Esophagus mucosa (tissue), 1 donor: Measurements from ENCODE around the gene TRPM4. TPM values are rescaled to one million over a fixed set of nuclear protein-coding genes. Genes with fewer than 3 reads are reported as not detected.
"Not testable (repeated sequence)": the region's sequence is repeated elsewhere in the genome, so short reads cannot be mapped to it uniquely, and the experiment has no call there.

Experiments
- ATAC-seq: fragments of 200-7000 bp; cut with Tn5 transposase; one replicate; pipeline ENCODE4 v1.9.1; 2020
- total RNA-seq: library from RNA; stranded (reverse); gene quantifications from one replicate; pipeline ENCODE4 v1.2.4, GENCODE V29; 2023
- donor health status: DM: yes; HTN: yes; CAD: no.

Gene TRPM4
- total RNA-seq, 1 donor from 2014 or later = 12.1 TPM

DNA sequence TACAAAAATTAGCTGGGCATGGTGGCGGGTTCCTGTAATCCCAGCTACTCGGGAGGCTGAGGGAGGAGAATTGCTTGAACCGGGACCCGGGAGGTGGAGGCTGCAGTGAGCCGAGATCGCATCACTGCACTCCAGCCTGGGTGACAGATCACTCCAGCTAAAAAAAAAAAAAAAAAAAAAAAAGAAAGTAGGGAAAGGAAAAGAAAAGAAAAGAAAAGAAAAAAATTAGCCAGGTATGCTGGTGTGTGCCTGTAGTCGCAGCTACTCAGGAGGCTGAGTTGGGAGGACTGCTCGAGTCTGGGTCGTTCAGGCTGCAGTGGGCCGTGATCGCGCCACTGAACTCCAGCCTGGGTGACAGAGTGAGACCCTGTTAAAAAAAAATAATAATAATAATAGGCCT lies 30.4 kb upstream of the TRPM4 start:
- ATAC-seq = not testable (repeated sequence)

DNA sequence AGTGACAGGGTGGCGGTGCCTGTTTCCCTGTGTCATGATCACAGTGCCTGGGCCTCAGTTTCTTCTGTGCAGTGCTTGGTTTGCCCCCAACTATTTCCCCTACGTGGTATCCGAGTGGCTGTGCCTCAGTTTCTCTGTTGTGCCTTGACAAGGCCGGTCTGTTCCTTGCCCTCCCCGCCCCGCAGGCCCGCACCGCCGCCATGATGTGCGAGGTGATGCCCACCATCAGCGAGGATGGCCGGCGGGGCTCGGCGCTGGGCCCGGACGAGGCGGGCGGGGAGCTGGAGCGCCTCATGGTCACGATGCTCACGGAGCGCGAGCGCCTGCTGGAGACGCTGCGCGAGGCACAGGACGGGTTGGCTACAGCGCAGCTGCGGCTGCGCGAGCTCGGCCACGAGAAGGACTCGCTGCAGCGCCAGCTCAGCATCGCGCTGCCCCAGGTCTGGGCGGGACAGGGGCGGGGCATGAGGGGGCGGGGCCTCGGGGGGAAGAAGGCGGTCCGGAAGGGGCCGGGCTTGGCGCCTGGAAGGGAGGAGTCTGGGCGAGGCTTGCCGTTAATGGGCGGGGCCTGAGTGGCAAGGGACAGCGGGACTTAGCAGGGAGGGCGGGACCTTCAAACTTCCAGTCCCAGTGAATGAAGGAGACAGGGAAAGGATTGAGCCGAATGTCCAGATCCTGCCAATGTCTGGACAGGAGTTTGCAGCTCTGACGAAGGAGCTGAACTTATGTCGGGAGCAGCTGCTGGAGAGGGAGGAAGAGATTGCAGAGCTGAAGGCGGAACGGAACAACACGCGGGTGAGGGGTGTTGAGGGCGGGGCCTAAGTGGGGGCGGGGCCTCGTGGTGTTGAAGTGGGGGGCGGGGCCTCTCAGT lies 29.7 kb upstream of the TRPM4 start:
- peak; percentile 92 for ATAC-seq

DNA sequence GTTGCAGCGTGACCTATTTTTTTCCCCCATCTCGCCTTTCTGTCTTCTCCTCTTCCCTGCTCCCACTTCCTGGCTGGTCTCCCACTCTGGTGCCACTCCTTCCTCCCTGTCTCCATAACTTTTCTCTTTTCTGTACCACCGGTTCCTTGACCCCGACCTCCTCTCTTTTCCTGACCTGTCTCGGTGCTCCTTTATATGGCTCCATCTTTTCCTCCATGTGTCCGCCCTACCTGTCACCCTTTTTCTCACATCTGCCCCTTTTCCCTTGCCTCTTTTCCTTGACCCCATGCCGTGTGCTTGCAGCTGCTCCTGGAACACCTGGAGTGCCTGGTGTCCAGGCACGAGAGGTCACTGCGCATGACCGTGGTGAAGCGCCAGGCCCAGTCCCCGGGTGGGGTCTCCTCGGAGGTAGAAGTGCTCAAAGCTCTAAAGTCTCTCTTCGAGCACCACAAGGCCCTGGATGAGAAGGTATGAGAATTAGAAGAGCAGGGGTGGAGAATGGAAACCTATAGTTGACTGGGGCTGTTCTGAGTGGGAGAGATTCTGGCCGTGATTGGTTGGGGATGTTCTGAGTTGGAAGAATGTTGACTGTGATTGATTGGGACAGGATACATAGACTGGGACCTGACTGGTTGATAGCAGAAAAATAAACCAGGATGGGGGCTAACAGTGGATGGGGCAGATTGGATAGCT lies 28.9 kb upstream of the TRPM4 start:
- no peak for ATAC-seq

GRCh38 chr19:49129238-49129583 lies 28.4 kb upstream of the TRPM4 start:
- ATAC-seq = no peak

DNA sequence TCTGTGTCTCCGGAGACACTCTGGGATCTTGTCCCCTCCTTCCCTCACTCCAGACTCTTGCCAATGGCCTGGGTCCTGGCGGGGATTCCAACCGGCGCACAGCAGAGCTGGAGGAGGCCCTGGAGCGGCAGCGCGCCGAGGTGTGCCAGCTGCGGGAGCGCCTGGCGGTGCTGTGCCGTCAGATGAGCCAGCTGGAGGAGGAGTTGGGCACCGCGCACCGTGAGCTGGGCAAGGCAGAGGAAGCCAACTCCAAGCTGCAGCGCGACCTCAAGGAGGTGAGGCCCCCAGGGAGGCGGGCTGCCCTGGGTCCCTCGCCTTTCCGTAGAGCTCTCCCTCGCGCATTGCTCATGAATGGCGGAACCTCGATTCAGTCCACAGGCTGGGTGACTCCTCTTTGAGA lies 27.3 kb upstream of the TRPM4 start:
- no peak for ATAC-seq

- ATAC-seq = peak; percentile 2
Observed at GRCh38 chr19:49132974-49133609, 24.5 kb upstream of the TRPM4 start.

GRCh38 chr19:49133621-49134454 lies 23.8 kb upstream of the TRPM4 start:
- ATAC-seq = peak; percentile 57

- ATAC-seq = no peak
Observed at GRCh38 chr19:49135686-49136085, 21.9 kb upstream of the TRPM4 start.

DNA sequence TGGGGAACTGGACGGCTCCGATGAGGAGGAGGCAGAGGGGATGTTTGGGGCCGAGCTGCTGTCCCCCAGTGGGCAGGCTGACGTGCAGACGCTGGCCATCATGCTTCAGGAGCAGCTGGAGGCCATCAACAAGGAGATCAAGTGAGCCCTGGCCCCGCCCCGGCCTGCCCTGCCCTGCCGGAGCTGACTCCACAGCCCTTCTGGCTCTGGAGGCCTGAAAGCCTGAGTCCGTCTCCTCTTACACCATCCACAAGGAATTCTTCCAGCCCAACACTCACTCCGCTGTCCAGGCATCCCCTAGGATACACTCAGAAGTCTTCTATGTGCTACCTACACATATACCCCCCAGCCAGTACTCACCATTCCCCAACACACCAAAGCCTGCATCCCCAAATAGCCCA lies 20.8 kb upstream of the TRPM4 start:
- ATAC-seq = no peak

GRCh38 chr19:49140951-49141350 lies 16.6 kb upstream of the TRPM4 start:
- no peak for ATAC-seq

DNA sequence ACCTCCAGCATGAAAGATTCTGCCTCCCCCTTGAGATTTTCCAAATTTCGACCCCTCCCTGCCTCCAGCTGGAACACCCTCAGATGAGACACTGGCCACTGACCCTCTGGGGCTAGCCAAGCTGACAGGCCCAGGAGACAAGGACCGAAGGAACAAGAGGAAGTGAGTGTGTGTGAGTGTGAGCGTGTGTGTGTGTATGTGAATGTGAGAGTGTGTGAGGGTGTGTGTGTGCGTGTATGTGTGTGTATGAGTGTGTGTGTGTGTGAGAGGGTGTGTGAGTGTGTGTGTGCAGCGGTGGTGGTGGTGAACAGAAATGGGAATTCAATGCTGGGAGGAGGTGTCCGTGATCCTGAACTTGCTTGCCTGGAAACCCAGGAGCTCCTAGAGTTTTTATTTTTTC lies 16.2 kb upstream of the TRPM4 start:
- ATAC-seq = no peak

GRCh38 chr19:49142866-49143335 lies 14.7 kb upstream of the TRPM4 start:
- peak; percentile 71 for ATAC-seq

- ATAC-seq = peak; percentile 14
Observed at GRCh38 chr19:49145573-49146407, 11.8 kb upstream of the TRPM4 start.

GRCh38 chr19:49146408-49146770 lies 11.2 kb upstream of the TRPM4 start:
- not testable (repeated sequence) for ATAC-seq

- no peak for ATAC-seq
Observed at GRCh38 chr19:49148044-49148682, 9.4 kb upstream of the TRPM4 start.

DNA sequence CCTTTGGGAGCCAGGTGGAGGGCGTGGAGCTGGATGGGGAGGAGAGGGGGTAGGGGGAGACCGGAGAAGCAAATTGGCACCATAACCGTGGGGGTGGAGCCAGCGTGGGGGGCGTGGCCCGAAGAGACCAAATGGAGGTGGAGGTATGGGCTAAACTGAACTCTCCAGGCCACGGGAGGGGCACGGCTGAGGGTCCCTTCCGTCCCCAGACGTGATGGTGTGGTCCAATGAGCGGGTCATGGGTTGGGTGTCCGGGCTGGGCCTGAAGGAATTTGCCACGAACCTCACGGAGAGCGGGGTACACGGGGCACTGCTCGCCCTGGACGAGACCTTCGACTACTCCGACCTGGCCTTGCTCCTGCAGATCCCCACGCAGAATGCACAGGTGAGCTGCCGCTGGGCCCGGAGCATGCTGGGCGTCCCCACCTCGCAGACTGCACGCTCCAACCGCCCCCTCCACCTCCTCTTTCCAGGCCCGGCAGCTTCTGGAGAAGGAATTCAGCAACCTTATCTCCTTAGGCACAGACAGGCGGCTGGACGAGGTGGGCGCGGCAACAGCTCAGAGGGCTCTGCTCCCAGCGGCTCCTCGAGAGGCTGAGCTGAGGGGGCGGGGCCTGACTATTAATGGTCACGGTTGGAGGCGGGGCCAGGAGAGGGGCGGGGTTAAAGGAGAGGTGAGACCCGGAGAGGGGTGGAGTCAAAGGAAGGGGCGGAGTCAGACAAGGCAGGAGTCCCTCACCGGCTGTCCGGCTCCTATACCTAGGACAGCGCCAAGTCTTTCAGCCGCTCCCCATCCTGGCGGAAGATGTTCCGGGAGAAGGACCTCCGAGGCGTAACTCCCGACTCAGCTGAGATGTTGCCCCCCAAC lies 8.6 kb upstream of the TRPM4 start:
- ATAC-seq = peak; percentile 84

DNA sequence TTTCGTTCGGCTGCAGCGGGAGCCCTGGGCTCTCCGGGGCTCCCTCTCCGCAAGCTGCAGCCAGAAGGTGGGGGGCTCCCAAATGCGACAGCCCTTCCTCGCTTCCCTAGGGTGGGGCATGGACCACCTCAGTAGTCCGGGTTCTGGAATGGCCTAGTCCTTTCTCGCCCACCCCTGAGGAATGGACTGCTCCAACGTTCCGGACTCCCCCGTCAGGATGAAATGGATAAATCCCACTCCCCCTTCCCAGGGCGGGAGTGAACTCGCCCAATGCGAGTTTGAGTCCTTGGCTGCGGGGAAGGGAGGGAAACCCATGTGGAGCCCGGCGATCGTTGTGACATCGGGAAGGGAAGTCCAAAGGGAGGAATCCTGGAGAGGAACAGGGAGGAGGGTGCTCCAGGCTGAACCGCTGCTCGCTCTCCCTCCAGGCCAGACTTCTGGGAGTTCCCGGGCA lies 7.9 kb upstream of the TRPM4 start:
- ATAC-seq = peak; percentile 25

DNA sequence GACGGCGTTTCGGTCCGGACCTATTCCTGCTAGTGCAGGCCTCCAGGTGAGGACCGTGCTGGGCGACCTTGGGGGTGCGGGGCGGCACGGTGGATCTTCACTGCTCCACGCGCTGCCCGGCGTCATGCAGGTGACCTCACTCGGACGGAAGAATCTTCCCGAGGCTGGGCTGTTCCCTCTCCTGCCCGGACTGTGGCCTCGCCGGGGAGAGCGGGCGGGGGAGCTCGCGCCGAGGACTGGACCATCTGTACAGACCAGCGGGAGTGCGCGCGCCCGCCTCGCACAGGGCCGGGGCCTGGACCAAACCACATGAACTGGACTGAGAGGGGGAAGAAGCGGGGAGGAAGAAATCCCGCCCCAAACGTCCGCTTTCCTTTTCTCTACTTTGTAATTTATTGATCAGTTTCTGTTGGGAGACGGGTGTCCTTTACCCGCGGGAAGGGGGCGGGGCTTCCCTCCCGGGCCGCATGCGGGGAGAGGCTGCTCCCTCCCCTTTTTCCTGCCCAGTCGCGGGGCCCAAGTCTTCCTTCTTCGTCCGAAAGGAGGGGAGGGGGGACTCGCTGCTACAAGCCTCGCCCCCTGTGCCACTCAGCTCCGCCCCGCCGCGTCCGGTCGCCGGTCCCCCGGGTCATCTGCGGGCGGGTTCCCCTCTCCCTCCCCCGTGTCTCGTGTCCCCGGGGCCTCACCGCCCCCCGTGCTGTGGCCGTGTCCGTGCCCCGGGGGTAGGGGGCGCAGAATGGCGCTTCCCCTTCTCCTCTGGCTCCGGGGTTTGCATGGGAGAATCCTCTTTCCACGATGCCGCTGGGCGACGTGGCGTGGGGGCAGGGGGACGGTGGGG lies 7.3 kb upstream of the TRPM4 start:
- ATAC-seq = peak; percentile 49

GRCh38 chr19:49150944-49151243 lies 6.7 kb upstream of the TRPM4 start:
- ATAC-seq = no peak
